ENCODE results near the gene CFAP74.

DNA sequence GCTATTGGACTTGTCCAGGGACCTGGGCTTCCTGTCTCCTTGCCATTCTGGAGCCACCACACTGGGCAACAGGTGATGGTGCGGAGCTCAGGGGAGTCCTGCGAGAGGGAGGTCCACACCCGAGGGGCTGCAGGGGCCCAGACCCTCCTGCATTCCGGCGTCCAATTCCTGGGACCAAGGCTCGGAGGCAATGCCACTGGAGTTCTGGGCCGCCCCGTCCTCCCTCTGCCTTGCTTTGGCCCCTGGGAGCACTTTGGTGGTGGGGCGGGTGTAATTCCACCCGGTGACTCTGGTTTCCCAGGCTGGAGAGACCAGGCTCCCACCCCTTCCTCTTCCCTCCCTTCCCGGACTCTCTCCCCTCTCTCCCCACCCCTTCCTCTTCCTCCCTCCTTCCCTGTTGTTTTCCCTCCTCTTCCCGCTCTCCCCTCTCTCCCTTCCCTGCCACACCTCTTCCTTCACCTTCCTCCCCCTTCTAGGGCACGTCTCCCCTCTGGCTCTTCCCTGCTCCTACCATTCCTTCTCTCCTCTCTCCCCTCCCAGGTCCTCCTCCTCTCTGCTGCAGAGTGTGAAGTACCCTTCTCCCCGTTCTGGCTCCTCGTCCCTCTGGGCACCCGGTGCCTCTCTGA, 48.6 kb upstream of the CFAP74 start:
- no peak for TF ChIP-seq EZH2phosphoT487 (IDR thresholded peaks at IDR 0.05; ENCODE audit: low read depth, severe bottlenecking, unreplicated experiment)
- TF ChIP-seq, protein P1, sequence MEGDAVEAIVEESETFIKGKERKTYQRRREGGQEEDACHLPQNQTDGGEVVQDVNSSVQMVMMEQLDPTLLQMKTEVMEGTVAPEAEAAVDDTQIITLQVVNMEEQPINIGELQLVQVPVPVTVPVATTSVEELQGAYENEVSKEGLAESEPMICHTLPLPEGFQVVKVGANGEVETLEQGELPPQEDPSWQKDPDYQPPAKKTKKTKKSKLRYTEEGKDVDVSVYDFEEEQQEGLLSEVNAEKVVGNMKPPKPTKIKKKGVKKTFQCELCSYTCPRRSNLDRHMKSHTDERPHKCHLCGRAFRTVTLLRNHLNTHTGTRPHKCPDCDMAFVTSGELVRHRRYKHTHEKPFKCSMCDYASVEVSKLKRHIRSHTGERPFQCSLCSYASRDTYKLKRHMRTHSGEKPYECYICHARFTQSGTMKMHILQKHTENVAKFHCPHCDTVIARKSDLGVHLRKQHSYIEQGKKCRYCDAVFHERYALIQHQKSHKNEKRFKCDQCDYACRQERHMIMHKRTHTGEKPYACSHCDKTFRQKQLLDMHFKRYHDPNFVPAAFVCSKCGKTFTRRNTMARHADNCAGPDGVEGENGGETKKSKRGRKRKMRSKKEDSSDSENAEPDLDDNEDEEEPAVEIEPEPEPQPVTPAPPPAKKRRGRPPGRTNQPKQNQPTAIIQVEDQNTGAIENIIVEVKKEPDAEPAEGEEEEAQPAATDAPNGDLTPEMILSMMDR (IDR thresholded peaks at IDR 0.05; ENCODE audit: poor library complexity), result no peak
